Spinal cord (tissue), 10 donors: ENCODE measurements around the gene STXBP6. TPM values are rescaled to one million over a fixed set of nuclear protein-coding genes. Genes with fewer than 3 reads are reported as not detected.
"Not testable (repeated sequence)": the region's sequence is repeated elsewhere in the genome, so short reads cannot be mapped to it uniquely, and the experiment has no call there.

Experiments used
- DNase-seq, 6 donors: peaks; one replicate each; pipeline versions ENCODE4 v3.0.0 to v3.0.0-alpha.2; 2013 to 2015; ENCODE audit warnings: low spot score in 6 of 6, low read depth in 4 of 6
- H3K27ac ChIP-seq: one replicate; pipeline ENCODE4 v1.5.1; 2013; ENCODE audit warnings: low read depth, low read length, control low read depth
- H3K27me3 ChIP-seq: one replicate; pipeline ENCODE4 v1.6.1; 2013; ENCODE audit warnings: low read length; ENCODE audit not compliant: control insufficient read depth, insufficient read depth
- H3K36me3 ChIP-seq: one replicate; pipeline ENCODE4 v1.6.1; 2013; ENCODE audit warnings: low read length; ENCODE audit not compliant: control insufficient read depth, insufficient read depth
- H3K4me1 ChIP-seq: one replicate; pipeline ENCODE4 v1.6.1; 2013; ENCODE audit warnings: low read length; ENCODE audit not compliant: control insufficient read depth, insufficient read depth
- H3K4me3 ChIP-seq: one replicate; pipeline ENCODE4 v1.5.1; 2013; ENCODE audit warnings: low read depth, low read length, control low read depth
- H3K9me3 ChIP-seq: one replicate; pipeline ENCODE4 v1.6.1; 2013; ENCODE audit warnings: low read length; ENCODE audit not compliant: control insufficient read depth, insufficient read depth
- WGBS: methylation state at CpG from one replicate; pipeline ENCODE4 v1.1.5; 2013; ENCODE audit warnings: missing lambda C conversion rate; ENCODE audit not compliant: insufficient coverage; 5-methylcytosine and 5-hydroxymethylcytosine counted together
- polyA plus RNA-seq, 2 donors: library from polyadenylated mRNA; unstranded; fragments of 120-200 nt; gene quantifications; one replicate each; pipeline ENCODE4 v1.2.1, GENCODE V29; 2013; ENCODE audit not compliant: insufficient read length in 2 of 2
- total RNA-seq, 2 donors: library from RNA; depleted of rRNA in 1 of 2; stranded (reverse); fragments of 120-200 nt in 1 of 2; fragments of >200 nt in 1 of 2; gene quantifications; one replicate each; pipeline versions ENCODE4 v1.2.3 to v1.2.4, GENCODE V29; 2013 to 2014
- donor health status: healthy.

The STXBP6 gene
- total and polyA plus RNA-seq, 4 donors, result 24.5 to 49.3 (median 36.9) TPM

- no peaks in the 10 kb centered on the region for H3K27me3 ChIP-seq
- H3K4me3 ChIP-seq, result no peak overlapping the region
- no peaks in the 10 kb centered on the region for H3K4me1 ChIP-seq
- H3K27ac ChIP-seq, result no peak overlapping the region
- no peaks in the 10 kb centered on the region for H3K9me3 ChIP-seq
- DNase-seq, result no peak
- H3K36me3 ChIP-seq, result no peaks in the 10 kb centered on the region
- WGBS, result no CpG with 5 or more reads among the region's 1 CpG
These were observed 111.4 kb downstream of the STXBP6 start for GRCh38 chr14:24938593-24938992.

- no peak overlapping the region for H3K27ac ChIP-seq
These were observed 112.6 kb downstream of the STXBP6 start for GRCh38 chr14:24937300-24937699.

GRCh38 chr14:24936773-24937172 lies 113.2 kb downstream of the STXBP6 start:
- not testable (repeated sequence) for H3K36me3 ChIP-seq, DNase-seq, H3K9me3 ChIP-seq, H3K4me1 ChIP-seq, H3K27ac ChIP-seq, H3K4me3 ChIP-seq, H3K27me3 ChIP-seq
- no CpG with 5 or more reads among the region's 2 CpGs for WGBS

More at GRCh38 chr14:24937300-24937699, 112.6 kb downstream of the STXBP6 start:
- Histone ChIP-seq H3K4me3 (no peak overlapping the region), H3K4me1 (no peaks in the 10 kb centered on the region), H3K9me3 (no peaks in the 10 kb centered on the region), H3K27me3 (no peaks in the 10 kb centered on the region), H3K36me3 (no peaks in the 10 kb centered on the region)
- WGBS, result no CpG with 5 or more reads among the region's 1 CpG
- DNase-seq, result no peak

- H3K9me3 ChIP-seq, result no peaks in the 10 kb centered on the region
- no CpG with 5 or more reads among the region's 1 CpG for WGBS
- no peak overlapping the region for H3K27ac ChIP-seq
- H3K27me3 ChIP-seq, result no peaks in the 10 kb centered on the region
- H3K4me1 ChIP-seq, result no peaks in the 10 kb centered on the region
- DNase-seq, result peak in 1 of 6 donors; percentile 45
- no peaks in the 10 kb centered on the region for H3K36me3 ChIP-seq
- no peak overlapping the region for H3K4me3 ChIP-seq
These were observed 114.2 kb downstream of the STXBP6 start for GRCh38 chr14:24935796-24936195.

- DNase-seq, result peak in 1 of 6 donors; percentile 72
- H3K9me3 ChIP-seq, result no peaks in the 10 kb centered on the region
- peak overlapping the region; percentile 27 for H3K27ac ChIP-seq
- no peaks in the 10 kb centered on the region for H3K4me1 ChIP-seq
- no peaks in the 10 kb centered on the region for H3K36me3 ChIP-seq
- H3K4me3 ChIP-seq, result no peak overlapping the region
- WGBS, result no CpG with 5 or more reads among the region's 1 CpG
- no peaks in the 10 kb centered on the region for H3K27me3 ChIP-seq
These were observed 121.5 kb downstream of the STXBP6 start for GRCh38 chr14:24928386-24928900.

- no peaks in the 10 kb centered on the region for H3K4me1 ChIP-seq
- peak overlapping the region; percentile 29 for H3K27ac ChIP-seq
- H3K27me3 ChIP-seq, result no peaks in the 10 kb centered on the region
- H3K9me3 ChIP-seq, result no peaks in the 10 kb centered on the region
- WGBS, result 40% methylated on average over 1 of the region's 4 CpGs
- no peak overlapping the region for H3K4me3 ChIP-seq
- no peak for DNase-seq
- H3K36me3 ChIP-seq, result no peaks in the 10 kb centered on the region
These were observed 122.1 kb downstream of the STXBP6 start for GRCh38 chr14:24927809-24928208.

GRCh38 chr14:24925771-24926374 lies 124.1 kb downstream of the STXBP6 start:
- Histone ChIP-seq H3K36me3 (no peaks in the 10 kb centered on the region), H3K27ac (peak overlapping the region; percentile 65), H3K4me1 (no peaks in the 10 kb centered on the region), H3K9me3 (no peaks in the 10 kb centered on the region), H3K4me3 (no peak overlapping the region), H3K27me3 (no peaks in the 10 kb centered on the region)
- peak in 2 of 6 donors; percentile 36 to 58 for DNase-seq
- 54% methylated on average over 4 of the region's 5 CpGs for WGBS

- Histone ChIP-seq H3K27ac (no peak overlapping the region), H3K9me3 (no peaks in the 10 kb centered on the region), H3K27me3 (no peaks in the 10 kb centered on the region), H3K4me3 (no peak overlapping the region), H3K36me3 (no peaks in the 10 kb centered on the region), H3K4me1 (no peaks in the 10 kb centered on the region)
- WGBS, result 100% methylated on average over 1 of the region's 3 CpGs
- no peak for DNase-seq
These were observed 125.4 kb downstream of the STXBP6 start for GRCh38 chr14:24924544-24924943.

- H3K9me3 ChIP-seq, result no peaks in the 10 kb centered on the region
These were observed 128.0 kb downstream of the STXBP6 start for GRCh38 chr14:24921903-24922302.

More at GRCh38 chr14:24921903-24922302, 128.0 kb downstream of the STXBP6 start:
- H3K36me3 ChIP-seq, result no peaks in the 10 kb centered on the region
- H3K27ac ChIP-seq, result no peak overlapping the region
- H3K27me3 ChIP-seq, result no peaks in the 10 kb centered on the region
- no peaks in the 10 kb centered on the region for H3K4me1 ChIP-seq
- WGBS, result no CpG with 5 or more reads among the region's 1 CpG
- DNase-seq, result no peak
- no peak overlapping the region for H3K4me3 ChIP-seq
